Stimulated activated naive CD4-positive, alpha-beta T cell treated with Interleukin-2 at 50 U/mL for 16 hours (primary cell): ENCODE data around the gene TMEM229A.
"Not testable (repeated sequence)": the region's sequence is repeated elsewhere in the genome, so short reads cannot be mapped to it uniquely, and the experiment has no call there.

Experiments
- DNase-seq: peaks from one replicate; lab custom pipeline; 2025; lab: John Stamatoyannopoulos, UW

Gene TMEM229A

DNA sequence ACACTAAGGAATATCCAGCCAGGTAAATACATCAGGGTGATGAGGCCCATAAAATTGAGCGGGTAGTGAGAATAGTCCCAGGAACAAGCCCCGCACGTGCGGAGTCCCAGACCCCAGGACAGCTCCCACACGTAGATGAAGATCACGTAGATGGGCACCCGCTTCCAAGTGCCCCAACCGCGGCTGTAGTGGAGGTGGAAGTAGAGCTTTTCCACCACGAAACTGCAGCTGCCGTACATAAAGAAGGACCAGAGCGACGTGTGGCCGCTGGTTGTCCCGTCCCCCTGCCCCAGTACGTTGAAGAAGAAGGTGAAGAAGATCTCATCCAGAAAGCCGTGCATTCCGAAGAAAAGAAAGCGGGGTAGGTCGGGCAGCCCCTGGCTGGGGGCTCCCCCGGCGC is 948 bp downstream of the TMEM229A start:
- DNase-seq, result no peak

DNA sequence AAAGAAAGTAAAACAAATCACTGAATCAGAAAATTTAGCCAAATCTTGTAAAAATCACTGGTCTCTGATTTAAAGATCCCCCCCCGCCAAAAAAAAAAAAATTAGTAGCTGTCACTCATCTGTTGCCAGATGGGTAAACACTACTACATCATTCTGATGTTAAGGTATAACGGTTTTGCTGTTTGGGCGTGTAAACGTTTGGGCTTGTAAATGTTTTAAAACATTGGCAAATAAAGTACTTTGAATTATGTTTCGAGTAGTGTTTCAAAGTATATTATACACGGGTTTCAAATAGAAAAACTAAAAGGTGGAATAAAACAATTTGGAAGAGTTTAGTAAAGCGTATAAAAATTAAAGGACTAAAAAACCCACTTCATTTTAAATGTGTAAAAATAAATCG is 1.5 kb downstream of the TMEM229A start:
- no peak for DNase-seq

DNA sequence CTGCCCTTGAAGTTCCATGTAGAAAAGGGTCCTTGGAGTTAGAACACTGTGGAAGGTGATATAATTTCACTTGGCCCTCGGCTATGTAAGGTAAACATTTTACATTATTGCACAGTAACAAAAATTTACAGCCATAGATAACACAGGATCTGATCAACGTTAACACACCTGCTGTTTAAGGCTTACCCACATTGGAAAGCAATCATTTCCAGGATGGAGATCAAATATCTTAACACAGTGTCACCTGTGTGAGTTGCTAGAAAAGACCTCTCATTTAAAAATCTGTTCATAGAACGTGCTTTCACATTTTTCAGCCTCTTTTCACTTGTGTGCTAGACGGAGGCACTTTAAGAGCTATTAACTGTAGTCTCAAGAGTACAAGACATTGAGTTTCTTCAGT is 1.9 kb downstream of the TMEM229A start:
- no peak for DNase-seq

DNA sequence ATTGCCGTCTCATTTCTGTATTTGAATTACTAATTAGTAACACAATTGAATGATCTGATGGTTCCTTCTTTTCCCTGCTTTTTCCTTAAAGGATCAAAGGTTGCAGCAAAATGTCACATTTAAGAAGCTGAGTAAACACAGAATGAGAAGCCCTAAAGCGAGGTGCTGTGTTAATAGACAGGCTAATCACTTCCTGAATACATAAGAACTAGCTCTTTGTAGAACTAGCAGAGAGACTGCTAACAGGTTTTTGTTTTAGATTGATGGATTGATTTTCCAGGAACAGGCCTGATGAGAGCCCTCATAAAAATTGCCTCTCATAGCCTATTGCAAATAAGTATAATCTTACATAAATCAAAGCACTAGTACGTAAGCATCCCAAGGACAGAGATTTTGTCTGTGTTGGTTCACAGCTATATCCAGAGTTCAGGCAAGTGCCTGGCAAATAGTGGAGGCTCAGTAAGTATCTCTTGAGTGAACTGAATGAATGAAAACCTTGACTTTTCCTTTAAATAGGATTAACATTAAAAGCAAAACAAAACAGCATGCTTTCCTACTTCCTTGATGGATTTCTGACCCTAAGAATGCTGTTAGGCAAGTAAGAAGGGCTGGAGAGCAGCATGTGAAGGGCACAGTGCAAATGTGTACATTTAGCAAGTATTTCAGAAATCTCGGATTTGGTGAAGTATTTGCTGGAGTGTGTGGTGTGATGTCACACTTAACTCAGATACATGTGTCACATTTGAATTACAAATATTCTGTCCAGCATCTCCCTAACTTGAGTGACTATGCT is 3.3 kb downstream of the TMEM229A start:
- no peak for DNase-seq

DNA sequence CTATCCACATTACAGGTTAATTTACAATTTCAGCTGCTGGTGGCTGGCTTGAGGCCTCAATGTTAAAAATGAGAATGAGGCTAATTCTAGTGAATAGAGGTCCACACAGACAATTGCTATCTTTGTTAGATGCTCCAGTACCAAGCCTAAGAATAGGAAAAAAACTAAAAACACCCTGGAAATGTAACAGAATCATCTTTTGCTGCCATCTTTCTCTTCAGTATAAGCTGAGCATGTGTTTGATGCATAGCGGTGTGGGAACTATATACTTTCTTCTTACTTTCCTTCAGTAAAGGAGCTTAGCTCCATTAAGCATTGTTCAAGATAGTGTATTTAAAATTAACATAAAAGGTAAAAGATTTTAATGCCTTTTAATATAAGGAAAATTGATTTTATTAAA is 5.6 kb downstream of the TMEM229A start:
- DNase-seq, result no peak

DNA sequence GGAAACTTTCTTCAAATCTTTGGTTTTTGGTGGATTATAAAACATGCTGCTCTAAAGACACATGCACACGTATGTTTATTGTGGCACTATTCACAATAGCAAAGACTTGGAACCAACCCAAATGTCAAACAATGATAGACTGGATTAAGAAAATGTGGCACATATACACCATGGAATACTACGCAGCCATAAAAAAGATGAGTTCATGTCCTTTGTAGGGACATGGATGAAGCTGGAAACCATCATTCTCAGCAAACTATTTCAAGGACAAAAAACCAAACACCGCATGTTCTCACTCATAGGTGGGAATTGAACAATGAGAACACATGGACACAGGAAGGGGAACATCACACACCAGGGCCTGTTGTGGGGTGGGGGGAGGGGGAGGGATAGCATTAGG is 8.5 kb downstream of the TMEM229A start:
- DNase-seq, result not testable (repeated sequence)

DNA sequence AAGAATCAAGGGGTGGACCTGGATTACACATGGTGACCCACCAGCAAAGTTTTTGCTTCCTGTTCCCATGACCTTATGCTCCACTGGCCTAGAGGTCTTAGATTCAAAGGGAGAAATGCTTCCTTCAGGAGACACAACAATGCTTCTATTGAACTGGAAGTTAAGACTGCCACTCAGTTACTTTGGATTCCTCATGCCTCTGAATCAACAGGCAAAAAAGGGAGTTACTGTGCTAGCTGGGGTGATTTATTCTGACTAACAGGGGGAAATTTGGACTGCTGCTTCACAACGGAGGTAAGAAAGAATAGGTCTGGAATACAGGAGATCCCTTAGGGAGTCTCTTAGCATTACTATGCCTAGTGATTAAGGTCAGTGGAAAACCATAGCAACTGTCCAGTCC is 10.3 kb downstream of the TMEM229A start:
- no peak for DNase-seq

DNA sequence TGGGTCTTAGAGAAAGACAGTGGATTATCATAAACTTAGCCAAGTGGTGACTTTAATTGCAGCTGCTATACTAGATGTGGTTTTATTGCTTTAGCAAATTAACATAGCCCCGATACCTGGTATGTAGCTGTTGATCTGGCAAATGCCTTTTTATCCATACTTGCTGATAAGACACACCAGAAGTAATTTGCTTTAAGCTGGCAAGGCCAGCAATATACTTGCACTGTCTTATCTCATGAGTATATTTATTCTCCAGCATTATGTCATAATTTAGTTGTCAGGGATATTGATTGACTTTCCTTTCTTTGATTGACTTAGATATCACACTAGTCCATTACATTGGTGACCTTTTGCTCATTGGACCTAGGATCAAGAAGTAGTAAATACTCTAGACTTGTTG is 12.8 kb downstream of the TMEM229A start:
- DNase-seq, result no peak

DNA sequence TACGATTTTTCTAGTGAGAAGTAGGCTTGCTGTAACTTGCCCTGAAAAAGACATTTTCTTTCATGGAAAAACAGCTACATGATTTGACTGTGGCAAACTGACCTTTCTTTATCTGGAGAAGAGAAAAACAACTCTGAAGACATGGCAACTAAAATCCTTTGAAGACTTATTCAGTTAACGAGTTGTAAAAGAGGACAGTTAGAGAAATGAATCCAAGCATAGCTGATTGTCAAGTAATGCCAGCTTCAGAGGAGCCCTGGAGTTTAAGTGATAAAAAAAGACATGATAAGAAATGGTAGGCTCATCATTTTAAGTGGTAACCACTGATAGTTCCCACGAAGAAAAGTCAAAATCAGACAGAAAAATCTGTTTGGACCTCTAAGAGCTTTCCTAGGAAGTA is 19.6 kb downstream of the TMEM229A start:
- no peak for DNase-seq

DNA sequence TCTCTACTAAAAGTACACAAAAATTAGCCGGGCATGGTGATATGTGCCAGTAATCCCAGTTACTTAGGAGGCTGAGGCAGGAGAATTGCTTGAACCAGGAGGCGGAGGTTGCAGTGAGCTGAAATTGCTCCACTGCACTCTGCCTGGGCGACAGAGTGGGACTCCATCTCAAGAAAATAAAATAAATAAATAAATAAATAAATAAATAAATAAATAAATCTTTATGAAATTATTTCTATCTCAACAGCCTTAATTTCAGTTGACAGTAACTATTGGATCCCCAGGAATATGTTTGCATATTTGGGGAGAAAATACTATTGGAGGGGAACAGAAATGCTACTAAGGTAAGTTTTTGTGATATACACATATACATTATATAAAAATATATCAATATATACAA is 20.0 kb downstream of the TMEM229A start:
- DNase-seq, result no peak

DNA sequence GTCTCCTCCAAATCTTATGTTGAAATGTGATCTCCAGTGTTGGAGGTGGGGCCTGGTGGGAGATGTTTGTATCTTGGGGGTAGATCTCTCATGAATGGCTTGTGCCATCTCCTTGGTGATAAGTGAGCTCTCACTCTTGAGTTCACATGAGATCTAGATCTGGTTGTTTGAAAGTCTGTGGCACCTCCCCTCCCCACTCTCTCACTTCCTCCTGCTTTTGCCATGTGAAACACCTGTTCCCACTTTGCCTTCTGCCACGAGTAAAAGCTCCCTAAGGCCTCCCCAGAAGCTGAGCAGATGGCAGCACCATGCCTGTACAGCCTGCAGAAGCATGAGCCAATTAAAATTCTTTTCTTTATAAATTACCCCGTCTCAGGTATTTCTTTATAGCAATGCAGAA is 23.5 kb downstream of the TMEM229A start:
- no peak for DNase-seq

DNA sequence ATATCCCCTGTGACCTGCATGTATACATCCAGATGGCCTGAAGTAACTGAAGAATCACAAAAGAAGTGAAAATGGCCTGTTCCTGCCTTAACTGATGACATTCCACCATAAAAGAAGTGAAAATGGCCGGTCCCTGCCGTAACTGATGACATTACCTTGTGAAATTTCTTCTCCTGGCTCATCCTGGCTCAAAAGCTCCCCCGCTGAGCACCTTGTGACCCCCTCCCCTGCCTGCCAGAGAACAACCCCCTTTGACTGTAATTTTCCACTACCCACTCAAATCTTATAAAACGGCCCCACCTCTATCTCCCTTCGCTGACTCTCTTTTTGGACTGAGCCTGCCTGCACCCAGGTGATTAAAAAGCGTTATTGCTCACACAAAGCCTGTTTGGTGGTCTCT is 24.6 kb downstream of the TMEM229A start:
- not testable (repeated sequence) for DNase-seq

DNA sequence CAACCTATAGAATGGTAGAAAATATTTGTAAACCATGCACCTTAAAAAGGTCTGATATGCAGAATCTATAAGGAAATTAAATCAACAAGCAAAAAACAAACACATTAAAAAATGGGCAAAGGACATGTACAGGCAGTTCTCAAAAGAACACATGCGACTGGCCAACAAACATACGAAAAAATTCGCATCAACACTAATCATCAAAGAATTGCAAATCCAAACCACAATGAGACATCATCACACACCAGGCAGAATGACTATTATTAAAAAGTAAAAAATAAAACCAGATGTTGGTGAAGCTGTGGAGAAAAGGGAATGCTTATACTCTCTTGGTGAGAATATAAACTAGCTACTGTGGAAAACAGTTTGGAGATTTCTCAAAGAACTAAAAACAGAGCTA is 33.2 kb downstream of the TMEM229A start:
- DNase-seq, result no peak

DNA sequence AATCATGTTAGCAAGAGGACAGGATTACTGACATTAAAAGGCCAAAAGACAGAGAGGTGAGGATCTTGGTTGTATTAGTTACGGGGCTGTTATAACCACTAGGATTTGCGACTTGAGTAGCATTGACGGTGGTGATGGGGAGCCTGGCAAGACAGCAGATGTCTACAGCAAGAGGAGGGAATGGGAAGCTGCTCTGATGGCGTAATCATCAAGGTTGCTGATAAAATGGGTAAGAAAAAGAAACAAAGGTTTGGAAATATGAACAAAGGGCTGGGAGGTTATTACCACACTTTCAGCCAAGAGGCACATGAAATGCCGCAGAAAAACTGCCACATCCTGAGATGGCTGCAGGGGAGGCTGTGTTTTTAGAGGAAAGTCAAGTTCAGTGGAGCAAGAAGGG is 33.9 kb downstream of the TMEM229A start:
- DNase-seq, result no peak

DNA sequence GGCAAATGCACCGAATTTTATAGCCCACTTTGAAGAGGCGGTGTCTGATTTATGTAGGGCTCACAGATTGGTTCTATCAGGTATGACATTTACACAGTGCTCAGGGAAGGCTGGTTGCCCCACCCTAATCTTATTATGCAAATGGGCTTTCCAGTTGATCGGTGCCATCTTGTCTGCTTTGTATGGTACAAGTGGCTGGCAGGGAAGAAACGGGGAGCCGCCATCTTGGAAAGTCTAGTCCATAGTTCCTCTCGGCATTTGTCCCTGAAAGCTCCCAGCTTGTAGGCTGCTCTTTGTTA is 36.6 kb downstream of the TMEM229A start:
- no peak for DNase-seq

DNA sequence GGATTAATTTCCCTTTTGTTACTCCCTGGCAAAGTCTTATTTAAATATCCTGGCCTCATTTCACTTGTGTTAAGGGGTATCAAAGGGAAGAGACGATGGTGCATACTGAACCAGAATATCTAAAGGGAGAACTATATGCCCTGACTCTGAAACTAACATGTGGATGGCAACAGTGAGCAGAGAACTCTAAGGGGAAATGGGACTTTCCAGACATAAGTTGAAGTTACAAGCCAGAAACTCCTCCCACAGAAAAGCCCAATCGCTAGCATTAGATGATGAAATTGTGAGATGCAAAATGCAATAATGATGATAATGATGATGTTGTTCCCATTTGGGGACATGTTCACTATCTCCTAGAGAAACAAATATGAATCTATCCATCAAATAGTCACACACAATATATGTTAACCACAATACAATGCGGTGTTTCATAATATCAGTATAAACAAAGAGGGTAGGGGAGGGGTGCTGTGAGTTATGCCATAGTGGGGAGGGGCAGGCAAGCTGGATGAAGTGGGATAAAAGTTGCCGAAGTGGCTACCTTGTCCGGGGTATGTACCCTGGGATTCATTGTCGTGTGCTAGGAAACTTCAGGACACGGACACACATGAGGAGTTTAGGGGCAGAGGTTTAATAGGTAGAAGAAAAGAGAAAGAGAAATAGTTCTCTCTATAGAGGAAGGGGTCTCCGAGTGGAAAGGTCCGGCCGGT is 37.1 kb downstream of the TMEM229A start:
- DNase-seq, result no peak

DNA sequence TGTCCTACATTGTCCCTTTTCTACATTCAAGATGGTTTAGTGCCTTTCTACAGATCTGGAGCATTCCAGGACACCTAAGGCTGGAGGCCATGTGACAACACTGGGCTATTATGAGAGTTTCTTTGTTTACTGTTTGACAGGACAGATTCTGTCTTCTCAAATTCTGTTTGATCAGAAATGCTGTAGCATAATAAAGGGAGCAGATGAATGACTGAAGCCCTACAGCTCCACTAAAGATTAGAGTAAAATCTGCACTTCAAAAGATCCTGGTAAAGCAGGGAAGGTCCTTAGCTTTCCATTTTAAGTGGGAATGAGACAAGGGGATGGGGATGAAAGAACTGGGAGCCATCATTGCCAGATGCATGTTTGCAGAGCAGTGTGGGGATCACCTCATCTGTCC is 38.4 kb downstream of the TMEM229A start:
- DNase-seq, result no peak

DNA sequence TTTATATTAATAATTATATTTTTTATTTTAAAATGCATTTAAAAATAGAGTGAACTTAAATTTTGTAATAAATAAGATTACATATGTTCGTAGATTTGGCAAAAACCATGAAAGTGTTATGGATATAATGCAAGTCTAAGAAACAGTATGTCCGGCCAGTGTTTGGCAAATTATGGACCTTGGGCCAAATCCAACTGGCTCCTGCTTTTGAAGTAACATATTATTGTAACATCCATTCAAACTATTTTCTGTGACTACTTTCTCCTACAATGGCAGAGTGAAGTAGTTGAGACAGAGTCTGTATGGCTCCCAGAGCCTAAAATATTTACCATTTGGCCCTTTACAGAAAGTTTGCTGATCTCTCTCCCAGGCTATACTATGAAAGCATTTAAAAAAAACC is 38.9 kb downstream of the TMEM229A start:
- DNase-seq, result no peak

DNA sequence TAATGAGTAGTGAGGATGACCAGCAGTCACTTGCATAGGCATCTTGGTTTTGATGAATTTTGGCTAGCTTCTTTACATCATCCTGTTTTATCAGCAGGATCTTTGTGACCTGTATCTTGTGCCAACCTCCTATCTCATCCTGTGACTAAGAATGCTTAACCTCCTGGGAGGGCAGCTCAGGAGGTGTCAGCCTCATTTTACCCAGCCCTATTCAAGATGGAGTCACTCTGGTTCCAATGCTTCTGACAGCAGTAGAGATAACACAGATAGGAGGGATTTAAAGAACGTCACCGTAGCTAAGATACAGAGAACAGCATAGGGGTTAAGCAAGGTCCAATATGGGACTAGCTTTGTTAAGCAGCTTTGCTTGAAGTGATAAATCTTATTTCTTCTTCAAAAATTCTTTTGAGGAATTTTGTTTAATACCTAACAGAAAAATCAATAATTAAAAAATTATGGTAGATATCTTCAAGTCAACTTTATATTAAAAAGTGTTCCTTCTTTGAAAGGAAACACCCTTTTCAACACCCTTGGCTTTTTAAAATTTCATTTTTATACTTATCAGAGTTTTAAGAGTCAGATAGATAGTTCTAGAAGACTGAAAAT is 39.9 kb downstream of the TMEM229A start:
- DNase-seq, result no peak

DNA sequence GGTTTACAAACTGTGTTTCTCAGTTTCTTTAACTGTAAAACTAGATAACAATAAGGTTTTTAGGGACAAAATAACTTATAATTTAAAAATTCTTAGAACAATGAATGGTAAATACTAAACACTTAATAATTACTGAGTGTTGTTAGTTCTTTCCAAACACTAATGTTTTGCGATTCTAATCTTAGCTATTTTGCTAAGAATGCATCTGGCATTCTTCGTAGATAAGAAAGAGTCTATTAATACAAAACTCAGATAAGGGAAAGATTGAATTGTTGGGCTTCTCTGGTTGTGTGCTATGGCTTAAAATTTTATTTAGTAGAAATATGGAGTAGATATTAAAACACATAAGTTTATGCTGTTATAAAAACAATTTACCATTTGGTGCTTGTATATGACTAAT is 45.4 kb downstream of the TMEM229A start:
- DNase-seq, result no peak
